GM19467 (cell line): ENCODE measurements around the gene LRIG1.
A peak's percentile ranks its signal among the peaks of the same experiment; 100 is the strongest.
"Not testable (repeated sequence)": the region's sequence is repeated elsewhere in the genome, so short reads cannot be mapped to it uniquely, and the experiment has no call there.

ENCODE experiments used
- ATAC-seq: cut with Tn5 transposase; IDR thresholded peaks from one replicate; pipeline ENCODE4 v1.9.1; 2021; ENCODE audit warnings: mild to moderate bottlenecking, moderate library complexity; ENCODE audit not compliant: unreplicated experiment

LRIG1 gene

DNA sequence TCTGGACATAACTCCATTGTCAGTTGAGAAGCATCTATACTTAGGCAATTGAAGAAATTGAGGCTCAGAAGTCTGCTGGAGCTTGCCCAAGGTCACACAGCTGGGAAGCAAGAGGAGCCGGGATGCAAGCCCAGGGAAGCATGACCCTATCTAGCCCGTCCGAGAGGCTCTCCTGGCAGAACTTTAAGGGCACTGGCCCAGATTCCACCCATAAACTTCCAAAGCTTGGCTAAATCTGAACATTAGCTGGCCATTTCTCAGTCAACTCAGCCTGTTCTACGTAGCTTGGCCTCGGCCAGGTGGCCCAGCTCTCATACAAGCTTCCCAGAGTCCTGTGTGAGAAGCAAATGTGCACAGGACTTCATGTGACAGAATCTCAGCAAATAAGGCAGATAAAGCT lies 75.8 kb downstream of the LRIG1 start:
- no peak for ATAC-seq

- ATAC-seq = no peak
These were observed 77.0 kb downstream of the LRIG1 start for GRCh38 chr3:66423791-66424190.

GRCh38 chr3:66421893-66422292 lies 78.9 kb downstream of the LRIG1 start:
- ATAC-seq = not testable (repeated sequence)

- not testable (repeated sequence) for ATAC-seq
These were observed 79.7 kb downstream of the LRIG1 start for GRCh38 chr3:66421144-66421543.

GRCh38 chr3:66419036-66419435 lies 81.8 kb downstream of the LRIG1 start:
- ATAC-seq = no peak

GRCh38 chr3:66418475-66418931 lies 82.3 kb downstream of the LRIG1 start:
- no peak for ATAC-seq

DNA sequence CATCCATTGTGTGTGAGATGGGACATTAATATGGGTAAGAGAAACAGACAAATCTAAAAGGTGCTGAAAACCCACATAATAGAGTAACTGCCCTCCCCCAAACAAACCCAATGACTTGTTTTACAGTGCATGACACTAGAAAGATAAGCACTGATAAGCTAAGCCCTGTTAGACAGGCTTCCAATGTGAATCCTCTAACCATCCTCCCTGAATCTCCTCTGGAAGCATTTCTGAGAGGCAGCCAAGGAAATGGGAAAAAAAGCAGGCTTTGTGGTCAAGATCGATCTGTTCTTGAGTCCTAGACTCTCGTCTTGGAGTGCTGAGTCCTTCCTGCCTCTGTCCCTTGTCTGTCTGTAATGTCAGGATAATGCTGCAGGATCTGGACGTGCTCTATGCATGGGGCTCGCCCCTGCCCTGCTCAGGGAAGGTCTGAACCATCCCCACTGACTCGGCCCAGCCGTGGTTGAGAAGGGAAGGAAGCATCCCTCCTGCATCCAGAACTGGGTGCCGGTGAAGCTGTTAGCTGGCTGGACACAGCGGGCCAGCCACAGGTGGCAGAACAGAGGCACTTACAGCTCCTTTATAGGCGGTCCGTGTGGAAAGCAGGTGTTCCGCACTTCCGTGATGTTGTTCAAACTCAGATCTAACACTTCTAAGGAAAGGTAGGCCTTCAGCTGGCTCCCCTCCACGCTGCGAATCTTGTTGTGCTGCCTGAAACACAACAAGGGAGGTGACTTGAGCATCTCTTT lies 84.1 kb downstream of the LRIG1 start:
- ATAC-seq = no peak

DNA sequence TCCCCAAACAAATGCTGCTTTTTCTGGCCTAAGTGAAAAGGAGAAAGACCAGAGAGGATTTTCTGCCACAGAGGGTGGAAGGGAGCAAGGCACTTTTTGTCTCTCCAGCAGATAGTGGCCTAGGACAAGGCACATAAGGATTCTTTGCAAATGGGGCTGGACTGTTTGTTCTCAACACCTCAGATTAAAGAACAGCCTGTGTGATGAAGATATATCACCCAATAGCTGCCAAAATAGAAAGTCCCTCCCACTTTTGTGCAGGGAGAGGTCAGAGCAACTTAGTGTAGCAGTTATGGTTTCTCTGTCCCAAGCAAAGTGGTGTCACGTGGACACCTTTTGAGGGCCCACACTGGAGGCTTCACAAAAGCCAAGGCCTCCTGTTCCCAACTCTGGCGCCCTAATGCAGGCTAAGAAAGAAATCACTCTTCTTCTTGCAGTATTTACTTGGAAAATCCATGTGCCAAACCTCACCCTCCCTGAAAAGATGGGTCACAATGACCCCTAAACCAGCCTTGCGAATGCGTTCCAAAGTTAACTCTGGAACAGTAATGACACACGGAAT lies 84.9 kb downstream of the LRIG1 start:
- no peak for ATAC-seq

DNA sequence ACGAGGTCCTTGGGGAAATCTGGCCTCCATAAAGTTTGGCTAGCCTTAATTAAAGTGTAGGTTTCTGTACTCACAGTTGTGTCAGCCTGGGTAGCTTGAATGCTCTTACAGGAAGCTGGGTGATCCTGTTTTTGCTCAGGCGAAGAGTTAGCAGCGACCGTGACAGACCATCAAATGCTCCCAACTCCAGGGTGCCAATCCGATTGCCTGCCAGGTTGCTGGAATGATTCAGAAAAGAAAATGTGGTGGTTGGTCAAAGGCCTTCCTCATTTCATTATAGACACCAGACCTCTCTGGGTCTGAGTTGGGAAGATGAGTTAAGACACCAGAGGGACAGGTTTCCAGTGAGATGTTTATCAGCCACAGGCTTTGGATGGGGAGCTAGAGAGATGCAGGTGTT lies 86.0 kb downstream of the LRIG1 start:
- ATAC-seq = no peak

- no peak for ATAC-seq
These were observed 87.6 kb downstream of the LRIG1 start for GRCh38 chr3:66413151-66413751.

GRCh38 chr3:66411961-66412887 lies 88.6 kb downstream of the LRIG1 start:
- ATAC-seq = no peak

- ATAC-seq = no peak
These were observed 89.3 kb downstream of the LRIG1 start for GRCh38 chr3:66411474-66411873.

GRCh38 chr3:66410976-66411375 lies 89.8 kb downstream of the LRIG1 start:
- ATAC-seq = no peak

- ATAC-seq = no peak
These were observed 90.8 kb downstream of the LRIG1 start for GRCh38 chr3:66409771-66410754.

- peak; percentile 83 for ATAC-seq
These were observed 93.1 kb downstream of the LRIG1 start for GRCh38 chr3:66407611-66408218.

DNA sequence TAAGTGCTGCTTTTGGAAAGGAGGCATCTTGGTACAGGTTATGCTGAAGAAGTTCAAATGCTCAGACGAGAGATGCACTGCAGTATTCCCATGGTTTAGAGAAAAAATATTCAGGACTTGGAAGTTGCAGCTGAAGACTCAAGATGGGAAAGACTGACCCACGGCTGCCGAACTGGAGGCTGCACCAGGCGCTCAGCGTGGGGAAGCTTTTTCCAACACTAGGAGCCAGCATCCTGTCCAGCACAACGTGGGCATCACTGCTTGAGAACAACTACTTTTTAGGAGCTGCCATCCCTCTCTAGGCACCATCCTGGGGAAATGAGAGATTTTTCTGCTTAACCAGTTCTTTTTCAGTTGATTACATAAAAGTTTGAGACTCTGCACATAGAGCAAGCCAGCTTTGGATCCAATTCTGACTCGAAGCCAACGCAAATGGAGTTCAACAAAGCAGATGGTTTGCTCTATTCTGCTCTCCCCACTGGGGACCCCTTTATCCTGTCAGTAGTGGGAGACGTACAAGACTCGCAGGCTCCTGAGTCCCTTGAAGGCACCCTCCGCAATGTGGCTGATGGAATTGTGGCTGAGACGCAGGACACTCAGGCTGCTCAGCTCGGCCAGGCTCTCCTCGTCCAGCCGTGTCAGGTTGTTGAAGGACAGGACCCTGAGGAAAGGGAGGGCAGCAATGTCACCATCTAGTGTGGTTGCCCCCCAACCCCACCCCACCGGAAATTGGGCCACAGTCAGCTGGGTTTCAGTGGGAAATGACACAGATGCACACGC lies 93.8 kb downstream of the LRIG1 start:
- no peak for ATAC-seq

DNA sequence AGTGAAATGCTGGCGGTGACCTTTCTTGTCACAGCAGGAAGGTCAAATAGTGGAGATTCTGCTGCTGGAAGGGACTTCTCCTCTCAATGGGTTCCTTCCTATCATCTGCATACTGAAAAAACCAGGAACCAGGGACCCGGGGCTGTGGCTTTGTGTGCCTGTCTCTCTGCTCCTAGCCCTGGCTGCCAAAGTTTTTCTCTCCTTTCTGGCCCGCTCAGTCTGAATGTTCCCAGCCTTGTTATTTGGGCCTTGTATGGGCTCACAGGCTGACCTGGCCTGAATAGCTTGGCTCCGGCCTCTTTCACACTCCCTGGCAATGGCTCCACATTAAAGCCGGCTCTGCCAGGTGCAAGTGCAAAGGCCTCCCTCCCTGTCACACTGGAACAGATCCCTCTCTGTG lies 94.7 kb downstream of the LRIG1 start:
- no peak for ATAC-seq

DNA sequence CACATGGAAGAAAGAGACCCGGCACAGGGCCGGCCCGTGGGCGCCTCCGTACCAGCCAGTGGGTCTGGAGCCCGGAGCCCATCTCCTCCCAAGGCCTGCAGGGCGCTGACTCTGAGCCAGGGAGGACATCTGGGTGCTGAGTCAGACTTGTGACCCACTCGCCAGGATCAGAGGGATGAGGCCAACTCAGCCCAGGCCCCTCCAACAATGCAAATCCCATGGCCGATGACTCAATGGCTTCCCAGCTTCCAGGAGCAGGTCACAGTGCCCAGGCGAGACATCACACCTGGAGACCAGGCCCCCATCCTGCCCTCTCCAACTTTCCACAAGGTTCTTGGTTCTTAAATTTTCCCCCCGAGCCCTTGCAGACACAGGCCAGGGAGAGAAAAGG lies 95.1 kb downstream of the LRIG1 start:
- ATAC-seq = no peak
